ENCODE data around the gene OR10H3.

DNA sequence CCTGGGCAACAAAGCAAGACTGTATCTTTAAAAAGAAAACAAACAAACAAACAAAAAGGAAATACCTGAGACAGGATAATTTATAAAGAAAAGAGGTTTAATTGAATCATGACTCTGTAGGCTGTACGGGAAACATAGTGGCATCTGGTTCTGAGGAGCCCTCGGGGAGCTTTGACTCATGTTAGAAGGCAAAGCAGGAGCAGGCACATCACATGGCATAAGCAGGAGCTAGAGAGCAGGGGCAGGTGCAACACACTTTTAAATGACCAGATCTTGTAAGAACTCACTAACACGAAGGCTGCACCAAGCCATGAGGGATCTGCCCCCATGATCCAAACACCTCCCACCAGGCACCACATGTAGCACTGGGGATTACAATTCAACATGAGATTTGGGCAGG is 23.1 kb upstream of the OR10H3 start:
- no peak for TF ChIP-seq ZNF384 (IDR thresholded peaks at IDR 0.05)
- no peak for TF ChIP-seq ARNT (IDR thresholded peaks at IDR 0.05)
- TF ChIP-seq TARDBP (IDR thresholded peaks at IDR 0.05), result no peak
- no peak for TF ChIP-seq PKNOX1 (IDR thresholded peaks at IDR 0.05)
- TF ChIP-seq L3MBTL2 (conservative IDR thresholded peaks at IDR 0.05), result no peak
- no peak for TF ChIP-seq ELF4 (IDR thresholded peaks at IDR 0.05)
- TF ChIP-seq FOXA1 (IDR thresholded peaks at IDR 0.05), result no peak
- no peak for TF ChIP-seq FOXK2 (IDR thresholded peaks at IDR 0.05)
- no peak for TF ChIP-seq BHLHE40 (IDR thresholded peaks at IDR 0.05; ENCODE audit: borderline replicate concordance)
- no peak for TF ChIP-seq SP1 (IDR thresholded peaks at IDR 0.05)
- TF ChIP-seq SUZ12 (IDR thresholded peaks at IDR 0.05), result no peak
